MM.1S (cell line): ENCODE measurements around the gene FZR1.
"Not testable (repeated sequence)": the region's sequence is repeated elsewhere in the genome, so short reads cannot be mapped to it uniquely, and the experiment has no call there.

ENCODE experiments used
- DNase-seq: peaks from one replicate; pipeline ENCODE4 v3.0.0-alpha.2; 2015
- H2AFZ ChIP-seq: fragments of 300-600 bp; sonication (generic); 2 replicates; pipeline ENCODE4 v1.6.0; 2016; ENCODE audit warnings: antibody characterized with exemption, low read length
- H3F3A ChIP-seq: fragments of 300-600 bp; sonication (generic); 2 replicates; pipeline ENCODE4 v1.6.1; 2016; ENCODE audit warnings: mild to moderate bottlenecking, antibody characterized with exemption, low read length, moderate library complexity, mixed read lengths; ENCODE audit not compliant: insufficient read depth
- H3K27ac ChIP-seq: fragments of 300-600 bp; sonication (generic); 2 replicates; pipeline ENCODE4 v1.5.1; 2016; ENCODE audit warnings: mild to moderate bottlenecking, low read length
- H3K27me3 ChIP-seq: fragments of 300-600 bp; sonication (generic); replicated peaks from 2 replicates; pipeline ENCODE4 v1.6.0; 2016; ENCODE audit warnings: low read length; ENCODE audit not compliant: insufficient read depth
- H3K36me3 ChIP-seq: fragments of 300-600 bp; sonication (generic); replicated peaks from 2 replicates; pipeline ENCODE4 v1.6.1; 2016; ENCODE audit warnings: mild to moderate bottlenecking, low read length, mixed read lengths; ENCODE audit not compliant: insufficient read depth
- H3K4me1 ChIP-seq: fragments of 300-600 bp; sonication (generic); 2 replicates; pipeline ENCODE4 v1.6.1; 2016; ENCODE audit warnings: low read length, mixed read lengths
- H3K4me2 ChIP-seq: fragments of 300-600 bp; sonication (generic); 2 replicates; pipeline ENCODE4 v1.6.0; 2016; ENCODE audit warnings: low read depth, low read length
- H3K4me3 ChIP-seq: fragments of 300-600 bp; sonication (generic); 2 replicates; pipeline ENCODE4 v1.5.1; 2016; ENCODE audit warnings: low read length, mixed read lengths
- H3K79me2 ChIP-seq: fragments of 300-600 bp; sonication (generic); 2 replicates; pipeline ENCODE4 v1.6.1; 2016; ENCODE audit warnings: mixed run types, low read length, mixed read lengths
- H3K9ac ChIP-seq: fragments of 300-600 bp; sonication (generic); 2 replicates; pipeline ENCODE4 v1.6.1; 2016; ENCODE audit warnings: low read length, mixed read lengths
- H3K9me2 ChIP-seq: fragments of 300-600 bp; sonication (generic); replicated peaks from 2 replicates; pipeline ENCODE4 v1.6.1; 2016; ENCODE audit warnings: mild to moderate bottlenecking, low read length, mixed read lengths; ENCODE audit not compliant: insufficient read depth
- H3K9me3 ChIP-seq: fragments of 300-600 bp; sonication (generic); replicated peaks from 2 replicates; pipeline ENCODE4 v1.6.1; 2016; ENCODE audit warnings: mild to moderate bottlenecking, low read length, mixed read lengths; ENCODE audit not compliant: insufficient read depth
- H4K20me1 ChIP-seq: fragments of 300-600 bp; sonication (generic); 2 replicates; pipeline ENCODE4 v1.6.1; 2016; ENCODE audit warnings: mild to moderate bottlenecking, low read length, moderate library complexity, mixed read lengths; ENCODE audit not compliant: insufficient read depth
- EZH2 ChIP-seq: fragments of 300-600 bp; sonication (generic); optimal IDR thresholded peaks from 2 replicates; pipeline ENCODE3; 2017; ENCODE audit warnings: low read depth, mild to moderate bottlenecking, antibody characterized with exemption, low read length, mixed read lengths
- EZH2phosphoT487 ChIP-seq: fragments of 300-600 bp; sonication (generic); IDR thresholded peaks from 2 replicates; pipeline ENCODE4 v1.6.1; 2018; ENCODE audit warnings: antibody characterized with exemption, low read length
- TF ChIP-seq, protein P1 (sequence below): fragments of 300-600 bp; sonication (generic); IDR thresholded peaks from 2 replicates; pipeline ENCODE4 v1.5.1; 2016; ENCODE audit warnings: antibody characterized with exemption, low read length, mixed read lengths

The FZR1 gene

DNA sequence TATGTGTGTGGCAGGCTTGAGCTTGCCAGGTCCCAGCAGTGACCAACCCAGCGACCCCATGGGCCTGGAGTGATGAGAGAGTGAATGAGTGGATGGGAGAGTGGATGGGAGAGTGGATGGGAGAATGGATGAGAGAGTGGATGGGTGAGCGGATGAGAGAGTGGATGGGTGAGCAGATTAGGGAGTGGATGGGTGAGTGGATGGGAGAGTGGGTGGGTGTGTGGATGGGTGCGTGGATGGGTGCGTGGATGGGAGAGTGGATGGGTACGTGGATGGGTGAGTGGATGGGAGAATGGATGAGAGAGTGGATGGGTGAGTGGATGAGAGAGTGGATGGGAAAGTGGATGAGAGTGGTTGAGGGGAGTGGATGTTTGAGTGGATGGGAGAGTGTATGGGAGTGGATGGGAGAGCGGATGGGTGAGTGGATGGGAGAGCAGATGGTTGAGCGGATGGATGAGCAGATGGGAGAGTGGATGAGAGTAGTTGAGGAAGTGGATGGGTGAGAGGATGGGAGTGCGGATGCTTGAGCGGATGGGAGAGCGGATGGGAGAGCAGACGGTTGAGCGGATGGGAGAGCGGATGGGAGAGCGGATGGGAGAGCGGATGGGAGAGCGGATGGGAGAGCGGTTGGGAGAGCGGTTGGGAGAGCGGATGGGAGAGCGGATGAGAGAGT, 22.6 kb downstream of the FZR1 start:
- Histone ChIP-seq H3K4me3 (no peak overlapping the region), H3K27me3 (no peaks in the 10 kb centered on the region), H4K20me1 (no peaks in the 10 kb centered on the region), H3K36me3 (no peaks in the 10 kb centered on the region), H3K4me2 (no peak overlapping the region), H3K27ac (no peak overlapping the region), H2AFZ (no peak overlapping the region), H3K9ac (no peak overlapping the region), H3F3A (no peaks in the 10 kb centered on the region), H3K4me1 (no peaks in the 10 kb centered on the region), H3K79me2 (no peaks in the 10 kb centered on the region), H3K9me3 (no peaks in the 10 kb centered on the region), H3K9me2 (no peaks in the 10 kb centered on the region)
- DNase-seq: no peak
- TF ChIP-seq EZH2phosphoT487 (no peak), EZH2 (no peak)

DNA sequence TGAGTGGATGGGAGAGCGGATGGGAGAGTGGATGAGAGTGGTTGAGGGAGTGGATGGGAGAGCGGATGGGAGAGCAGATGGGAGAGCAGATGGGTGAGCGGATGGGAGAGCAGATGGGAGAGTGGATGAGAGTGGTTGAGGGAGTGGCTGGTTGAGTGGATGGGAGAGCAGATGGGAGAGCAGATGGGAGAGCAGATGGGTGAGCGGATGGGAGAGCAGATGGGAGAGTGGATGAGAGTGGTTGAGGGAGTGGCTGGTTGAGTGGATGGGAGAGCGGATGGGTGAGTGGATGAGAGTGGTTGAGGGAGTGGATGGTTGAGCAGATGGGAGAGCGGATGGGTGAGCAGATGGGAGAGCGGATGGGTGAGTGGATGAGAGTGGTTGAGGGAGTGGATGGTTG, 23.2 kb downstream of the FZR1 start:
- H4K20me1 ChIP-seq, H3K4me1 ChIP-seq, H3K9ac ChIP-seq, H3K27me3 ChIP-seq, DNase-seq, H3K79me2 ChIP-seq, H2AFZ ChIP-seq, H3K9me2 ChIP-seq, H3K27ac ChIP-seq, H3K4me2 ChIP-seq, H3K4me3 ChIP-seq, H3K36me3 ChIP-seq, H3F3A ChIP-seq, H3K9me3 ChIP-seq: not testable (repeated sequence)

DNA sequence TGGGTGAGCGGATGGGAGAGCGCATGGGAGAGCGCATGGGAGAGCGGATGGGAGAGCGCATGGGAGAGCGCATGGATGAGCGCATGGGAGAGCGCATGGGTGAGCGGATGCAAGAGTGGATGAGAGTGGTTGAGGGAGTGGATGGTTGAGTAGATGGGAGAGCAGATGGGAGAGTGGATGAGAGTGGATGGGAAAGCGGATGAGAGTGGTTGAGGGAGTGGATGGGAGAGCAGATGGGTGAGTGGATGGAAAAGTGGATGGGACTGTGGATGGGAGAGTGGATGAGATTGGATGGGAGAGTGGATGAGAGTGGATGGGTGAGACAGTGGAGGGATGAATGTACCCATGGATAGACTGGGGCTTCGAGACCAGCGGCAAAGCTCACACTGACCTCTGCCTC, 24.3 kb downstream of the FZR1 start:
- no peaks in the 10 kb centered on the region for H3K36me3 ChIP-seq
- TF ChIP-seq EZH2 (no peak), EZH2phosphoT487 (no peak)
- TF ChIP-seq, protein P1, sequence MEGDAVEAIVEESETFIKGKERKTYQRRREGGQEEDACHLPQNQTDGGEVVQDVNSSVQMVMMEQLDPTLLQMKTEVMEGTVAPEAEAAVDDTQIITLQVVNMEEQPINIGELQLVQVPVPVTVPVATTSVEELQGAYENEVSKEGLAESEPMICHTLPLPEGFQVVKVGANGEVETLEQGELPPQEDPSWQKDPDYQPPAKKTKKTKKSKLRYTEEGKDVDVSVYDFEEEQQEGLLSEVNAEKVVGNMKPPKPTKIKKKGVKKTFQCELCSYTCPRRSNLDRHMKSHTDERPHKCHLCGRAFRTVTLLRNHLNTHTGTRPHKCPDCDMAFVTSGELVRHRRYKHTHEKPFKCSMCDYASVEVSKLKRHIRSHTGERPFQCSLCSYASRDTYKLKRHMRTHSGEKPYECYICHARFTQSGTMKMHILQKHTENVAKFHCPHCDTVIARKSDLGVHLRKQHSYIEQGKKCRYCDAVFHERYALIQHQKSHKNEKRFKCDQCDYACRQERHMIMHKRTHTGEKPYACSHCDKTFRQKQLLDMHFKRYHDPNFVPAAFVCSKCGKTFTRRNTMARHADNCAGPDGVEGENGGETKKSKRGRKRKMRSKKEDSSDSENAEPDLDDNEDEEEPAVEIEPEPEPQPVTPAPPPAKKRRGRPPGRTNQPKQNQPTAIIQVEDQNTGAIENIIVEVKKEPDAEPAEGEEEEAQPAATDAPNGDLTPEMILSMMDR: no peak
- no peak overlapping the region for H3K9ac ChIP-seq
- no peak overlapping the region for H3K27ac ChIP-seq
- H3K9me2 ChIP-seq: no peaks in the 10 kb centered on the region
- no peak for DNase-seq
- no peaks in the 10 kb centered on the region for H4K20me1 ChIP-seq
- no peak overlapping the region for H3K4me2 ChIP-seq
- H2AFZ ChIP-seq: no peak overlapping the region
- H3F3A ChIP-seq: no peaks in the 10 kb centered on the region
- H3K4me3 ChIP-seq: no peak overlapping the region
- no peaks in the 10 kb centered on the region for H3K4me1 ChIP-seq
- no peaks in the 10 kb centered on the region for H3K9me3 ChIP-seq
- H3K79me2 ChIP-seq: no peaks in the 10 kb centered on the region
- H3K27me3 ChIP-seq: no peaks in the 10 kb centered on the region

DNA sequence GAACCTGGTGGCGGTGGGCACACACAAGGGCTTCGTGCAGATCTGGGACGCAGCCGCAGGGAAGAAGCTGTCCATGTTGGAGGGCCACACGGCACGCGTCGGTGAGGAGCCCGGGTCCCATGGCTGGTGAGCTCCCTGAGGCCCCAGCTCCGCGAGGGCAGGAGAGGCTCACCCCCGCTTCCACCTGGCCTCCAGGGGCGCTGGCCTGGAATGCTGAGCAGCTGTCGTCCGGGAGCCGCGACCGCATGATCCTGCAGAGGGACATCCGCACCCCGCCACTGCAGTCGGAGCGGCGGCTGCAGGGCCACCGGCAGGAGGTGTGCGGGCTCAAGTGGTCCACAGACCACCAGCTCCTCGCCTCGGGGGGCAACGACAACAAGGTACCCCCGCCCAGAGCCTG, 25.6 kb downstream of the FZR1 start:
- H3K4me2 ChIP-seq: no peak overlapping the region
- no peak overlapping the region for H3K9ac ChIP-seq
- H3K4me3 ChIP-seq: no peak overlapping the region
- H3K9me2 ChIP-seq: no peaks in the 10 kb centered on the region
- H2AFZ ChIP-seq: no peak overlapping the region
- no peak overlapping the region for H3K27ac ChIP-seq
- H3K4me1 ChIP-seq: no peaks in the 10 kb centered on the region
- no peaks in the 10 kb centered on the region for H4K20me1 ChIP-seq
- H3K9me3 ChIP-seq: no peaks in the 10 kb centered on the region
- no peaks in the 10 kb centered on the region for H3K36me3 ChIP-seq
- no peak for TF ChIP-seq EZH2
- TF ChIP-seq, protein P1: no peak
- TF ChIP-seq EZH2phosphoT487: no peak
- no peaks in the 10 kb centered on the region for H3F3A ChIP-seq
- no peak for DNase-seq
- no peaks in the 10 kb centered on the region for H3K79me2 ChIP-seq
- H3K27me3 ChIP-seq: no peaks in the 10 kb centered on the region
